Fibroblast of lung (primary cell): ENCODE results near the gene KRTAP19-7.

Experiments used
- CTCF ChIP-seq, 2 donors: IDR thresholded peaks in 1 of 2; conservative IDR thresholded peaks in 1 of 2; 1 replicate in 1 of 2; 2 replicates in 1 of 2; pipeline ENCODE4 v1.5.1; 2011 to 2012; ENCODE audit warnings: low read length in 2 of 2, control low read depth in 1 of 2, inconsistent platforms in 1 of 2, low read depth in 1 of 2, mild to moderate bottlenecking in 1 of 2
- EZH2 ChIP-seq: IDR thresholded peaks from 2 replicates; pipeline ENCODE4 v1.5.1; 2012; ENCODE audit warnings: low read length, control low read depth, mild to moderate bottlenecking; ENCODE audit errors: missing control alignments

DNA sequence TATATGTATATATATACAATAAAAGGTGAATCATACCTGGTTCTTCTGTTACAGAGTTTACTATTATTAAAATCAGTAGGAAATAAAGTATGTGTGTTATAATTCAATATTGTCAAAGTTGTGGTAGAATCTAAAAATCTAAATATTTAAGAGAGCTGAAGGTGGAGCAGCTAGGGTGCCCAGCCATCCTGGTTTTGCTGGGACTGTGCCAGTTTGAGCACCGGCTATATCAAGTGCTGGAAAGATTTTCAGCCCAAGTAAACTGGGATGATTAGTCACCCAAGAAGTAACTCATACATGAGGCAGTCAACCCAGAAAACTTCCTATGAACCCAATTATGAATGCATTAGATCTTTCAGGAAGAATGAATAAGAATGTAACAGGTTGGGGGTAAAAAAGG, 42.2 kb downstream of the KRTAP19-7 start:
- no peak for TF ChIP-seq CTCF (conservative IDR thresholded peaks at IDR 0.05 in 1 of 2, IDR thresholded peaks at IDR 0.05 in 1 of 2; ENCODE audit: low read depth in 1 of 2, low read length in 2 of 2)
- TF ChIP-seq EZH2, result no peak
